GM15510 (cell line): ENCODE data around the gene THAP7.

Source experiments
- POLR2A ChIP-seq: IDR thresholded peaks from 3 replicates; pipeline ENCODE4 v1.6.1; 2011; ENCODE audit warnings: borderline replicate concordance; ENCODE audit not compliant: insufficient read length; ENCODE audit errors: extremely low read depth

Gene THAP7

GRCh38 chr22:20972933-20973577 lies 28.9 kb downstream of the THAP7 start:
- TF ChIP-seq POLR2A, result no peak

- TF ChIP-seq POLR2A, result no peak
Observed at GRCh38 chr22:20970939-20971657, 30.8 kb downstream of the THAP7 start.

DNA sequence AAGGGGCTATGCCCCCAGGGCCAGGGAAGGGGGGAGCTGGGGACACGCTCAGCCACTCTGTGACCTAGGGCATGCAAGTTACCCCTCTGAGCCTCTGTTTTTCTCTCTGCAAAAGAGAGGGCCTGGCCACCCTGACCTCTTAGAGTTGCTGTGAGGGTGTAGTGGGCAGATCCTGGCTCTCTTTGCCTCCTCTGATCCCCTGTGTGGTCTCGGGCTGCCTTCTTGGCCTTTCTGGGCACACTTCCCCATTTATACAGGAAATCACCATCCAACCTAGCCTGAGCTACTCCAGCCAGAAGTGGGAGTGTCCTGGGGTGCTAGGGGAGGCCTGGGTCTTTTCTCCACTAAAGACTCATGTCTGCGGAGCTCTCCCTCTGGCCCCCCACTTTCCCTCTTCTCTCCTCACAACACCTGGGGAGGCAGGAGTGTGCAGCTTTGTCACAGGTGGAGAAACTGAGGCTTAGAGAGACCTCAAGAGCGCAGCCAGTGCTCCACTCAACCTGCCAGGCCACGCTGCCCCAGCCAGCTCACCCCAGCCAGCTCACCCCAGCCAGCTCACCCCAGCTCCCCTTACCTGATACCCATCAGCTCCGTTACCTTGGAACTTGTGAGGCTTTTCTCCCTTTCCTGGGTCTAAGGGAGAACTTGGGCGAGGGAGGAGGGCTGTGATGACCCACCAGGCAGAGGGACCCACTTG lies 33.5 kb downstream of the THAP7 start:
- TF ChIP-seq POLR2A, result no peak

- no peak for TF ChIP-seq POLR2A
Observed at GRCh38 chr22:20967697-20968211, 34.2 kb downstream of the THAP7 start.

DNA sequence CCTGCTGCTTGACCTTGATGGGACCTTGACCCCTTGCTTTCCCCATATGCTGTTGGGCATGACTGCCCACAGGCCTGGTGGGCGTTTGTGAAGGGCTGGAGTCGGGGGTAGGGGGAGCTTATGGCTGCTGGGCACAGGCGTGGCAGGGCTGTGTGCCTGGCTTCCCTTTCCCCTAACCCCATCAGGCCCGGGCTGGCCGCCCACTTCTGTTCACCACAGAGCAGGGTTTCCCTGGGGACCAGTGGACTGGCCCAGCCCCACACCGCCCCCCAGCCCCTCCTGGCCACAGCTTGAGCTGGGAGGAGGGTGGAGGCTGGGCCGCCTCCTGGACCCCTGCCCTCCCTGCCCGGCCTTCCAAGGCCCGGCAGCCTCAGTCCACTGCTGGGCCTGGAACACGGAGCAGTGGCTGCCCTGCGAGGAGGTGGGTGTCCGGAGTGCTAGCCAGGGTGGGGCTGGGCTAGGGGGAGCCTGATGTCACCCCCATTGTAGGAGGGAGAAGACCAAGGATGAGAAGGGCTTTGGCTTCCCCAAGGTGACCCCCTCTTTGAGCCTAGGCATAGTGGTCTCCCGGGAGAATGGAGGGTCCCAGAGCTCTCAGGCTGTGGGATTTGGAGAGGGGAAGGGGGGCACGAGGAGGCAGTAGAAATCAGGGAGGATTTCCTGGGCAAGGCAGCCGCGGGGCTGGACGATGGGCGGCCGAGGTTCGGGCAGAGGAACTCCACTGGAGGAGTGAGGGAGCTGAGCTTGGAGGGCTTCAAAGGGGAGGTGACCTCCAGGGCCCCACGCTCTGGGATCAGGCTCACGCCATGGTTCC lies 34.8 kb downstream of the THAP7 start, which contains the start of gene AIFM3:
Gene AIFM3, plus strand, starts transcription at position 373 of the 814 bp plus-strand sequence. CDS start 690 bp downstream, outside the sequence.
- no peak for TF ChIP-seq POLR2A

GRCh38 chr22:20965888-20966855 lies 35.7 kb downstream of the THAP7 start:
- TF ChIP-seq POLR2A, result no peak

DNA sequence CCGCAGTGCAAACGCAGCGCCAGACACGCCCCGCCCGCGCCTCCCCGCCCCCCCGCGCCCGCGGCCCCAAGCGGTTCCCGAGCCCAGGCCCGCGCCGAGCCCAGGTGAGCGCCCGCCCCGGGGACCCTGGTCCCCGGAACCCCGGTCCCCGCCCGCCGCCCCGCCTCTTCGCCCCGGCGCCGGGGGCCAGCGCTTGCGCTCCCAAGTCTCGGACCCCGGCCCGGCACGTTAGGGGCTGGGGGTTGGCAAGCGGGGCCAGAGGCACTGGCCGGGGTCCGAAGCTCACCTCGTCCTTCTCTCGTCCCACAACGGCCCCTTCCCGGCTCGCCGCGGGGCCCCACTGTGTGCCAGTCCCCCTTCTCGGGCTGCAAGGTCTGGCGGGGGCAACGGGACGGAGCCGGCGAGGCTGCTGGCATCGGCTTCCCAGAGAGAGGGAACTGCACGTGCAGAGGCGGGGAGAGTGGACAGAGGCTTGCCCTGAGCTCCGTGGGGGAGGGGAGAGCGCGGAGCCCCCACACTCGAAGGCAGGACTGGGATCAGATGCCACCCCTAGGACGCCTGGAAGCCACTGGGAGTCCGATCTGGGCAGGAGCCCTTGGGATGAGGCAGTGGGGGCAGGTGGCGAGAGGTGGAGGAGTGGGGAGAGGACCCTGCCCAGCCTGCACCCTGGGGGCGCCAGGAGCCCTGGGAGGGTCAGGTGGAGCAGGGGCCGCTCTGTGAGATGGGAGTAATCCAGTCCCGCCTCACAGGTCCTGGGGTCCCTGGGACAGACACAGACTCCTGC lies 36.6 kb downstream of the THAP7 start:
- no peak for TF ChIP-seq POLR2A

DNA sequence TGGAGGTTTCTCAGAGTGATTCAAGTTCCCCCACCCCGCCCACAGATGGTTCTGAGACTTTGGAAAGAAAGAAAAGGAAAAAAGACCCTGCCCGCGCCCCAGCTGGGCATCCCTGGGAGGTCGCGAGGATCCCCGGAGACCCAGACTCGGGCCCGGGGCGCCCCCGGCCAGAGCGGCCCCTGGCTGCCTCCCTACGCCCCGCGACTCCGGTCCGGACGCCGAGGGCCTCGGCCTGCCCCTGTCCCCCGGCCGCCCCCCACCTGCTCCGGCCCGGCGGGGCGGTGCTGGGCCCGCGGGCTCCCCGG lies 37.2 kb downstream of the THAP7 start:
- no peak for TF ChIP-seq POLR2A

DNA sequence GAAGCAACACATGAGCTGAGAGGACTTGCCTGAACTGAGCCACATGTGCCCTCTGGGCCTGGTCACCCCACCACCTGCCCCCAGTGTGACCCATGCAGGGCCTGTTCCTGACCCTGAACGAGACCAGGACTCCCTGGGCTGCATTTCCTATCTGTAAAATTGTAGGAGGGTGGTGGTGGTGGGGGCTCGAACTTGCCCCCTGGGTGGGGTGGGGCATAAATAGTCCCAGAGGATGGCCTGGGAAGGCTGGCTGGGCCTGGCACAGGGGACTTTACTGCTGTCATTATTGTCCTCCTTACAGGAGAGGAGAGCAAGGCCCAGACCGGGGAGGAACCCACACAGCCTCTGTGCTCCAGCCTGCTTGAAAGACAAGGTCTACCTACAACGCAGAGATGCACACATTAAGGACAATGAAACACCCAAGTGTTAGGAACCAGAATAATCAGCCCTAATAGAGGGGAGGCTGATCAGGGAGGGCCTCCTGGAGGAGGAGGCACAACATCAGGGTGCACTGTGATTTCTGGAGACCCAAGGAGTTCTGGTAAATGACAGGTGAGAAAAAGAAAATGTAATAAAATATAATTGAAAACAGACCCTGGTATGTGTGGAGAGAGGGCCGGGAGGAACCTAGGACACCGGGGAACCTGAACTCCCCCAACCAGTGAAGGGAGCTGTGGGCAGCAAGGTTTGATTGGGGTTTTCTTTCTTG lies 37.7 kb downstream of the THAP7 start:
- no peak for TF ChIP-seq POLR2A

DNA sequence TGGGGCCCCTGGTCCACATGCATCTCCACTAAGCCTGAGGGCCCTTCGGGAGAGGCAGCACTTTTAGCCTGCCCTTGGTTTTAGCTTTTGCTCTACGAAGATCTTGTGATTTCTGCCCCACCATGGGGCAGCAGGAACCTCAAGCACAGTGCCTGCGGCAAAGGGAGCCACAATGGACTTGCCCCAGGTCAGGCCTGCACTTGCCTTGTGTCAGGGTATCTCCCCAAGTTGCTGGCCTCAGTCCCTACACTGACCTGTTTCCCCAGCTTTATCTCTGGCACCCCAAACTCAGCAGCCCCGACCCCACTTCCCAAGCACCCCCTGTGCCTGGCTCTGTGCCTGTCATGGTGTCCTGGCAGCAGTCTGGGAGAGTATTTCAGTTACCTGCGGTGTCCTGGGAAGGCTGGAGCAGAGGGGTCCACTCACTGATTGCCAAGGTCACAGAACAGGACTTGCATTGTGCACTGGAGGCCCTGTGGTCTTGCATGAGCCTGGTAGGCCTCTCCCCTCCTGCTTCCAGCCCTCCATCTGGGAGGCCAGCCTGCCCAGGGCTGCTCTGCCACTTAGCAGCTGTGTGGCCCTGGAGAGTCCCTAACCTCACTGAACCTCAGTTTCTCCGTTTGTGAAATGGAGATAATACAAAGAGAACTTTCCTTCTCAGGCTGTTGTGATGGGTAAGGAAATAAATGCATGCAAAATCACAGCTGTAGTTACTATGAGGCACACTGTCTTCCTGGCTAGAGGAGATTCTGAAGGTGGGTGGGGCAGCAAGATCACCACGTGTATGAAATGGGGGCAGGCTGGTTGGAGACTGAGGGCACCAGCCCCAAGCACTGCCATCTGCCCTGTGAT lies 38.5 kb downstream of the THAP7 start:
- no peak for TF ChIP-seq POLR2A

DNA sequence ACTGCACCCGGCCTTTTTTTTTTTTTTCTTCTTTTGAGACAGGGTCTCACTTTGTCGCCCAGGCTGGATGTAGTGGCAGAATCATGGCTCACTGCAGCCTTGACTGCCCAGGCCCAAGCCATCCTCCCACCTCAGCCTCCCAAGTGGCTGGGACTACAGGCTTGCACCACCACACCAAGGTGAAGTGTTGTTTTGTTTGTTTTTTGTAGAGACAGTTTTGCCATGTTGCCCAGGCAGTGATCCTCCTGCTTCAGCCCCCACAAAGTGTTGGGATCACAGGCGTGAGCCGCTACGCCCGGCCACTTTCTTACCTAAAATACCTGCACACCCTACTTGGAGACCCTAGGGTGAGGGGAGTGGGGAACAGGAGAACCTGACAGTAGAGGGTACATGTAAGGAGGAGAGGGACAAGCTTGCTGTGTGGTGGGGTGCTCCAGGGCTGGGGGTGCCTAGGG lies 39.4 kb downstream of the THAP7 start:
- TF ChIP-seq POLR2A, result no peak
